K562 (cell line): Measurements from ENCODE around the gene NLRP6. TPM values are rescaled to one million over a fixed set of nuclear protein-coding genes. Genes with fewer than 3 reads are reported as not detected.

Experiments used
- ATAC-seq: fragments of 200-7000 bp; cut with Tn5 transposase; 3 replicates; pipeline ENCODE4 v1.9.1; 2020; ENCODE audit warnings: moderate library complexity
- BruUV-seq: library from RNA; stranded (reverse); fragments of 400-500 nt; replicated peaks from 2 replicates; lab custom pipeline; 2021; lab: Mats Ljungman, UMichigan
- CTCF ChIA-PET: fragments of 300-600 bp; formaldehyde crosslinking; extraction: SDS; loops from one replicate; lab custom pipeline; 2021; ENCODE audit warnings: low intra/inter-chr PET ratio; lab: Yijun Ruan, JAX
- POLR2A ChIA-PET: fragments of 300-600, 350-650 bp; sonication (Branson Sonifier 250); formaldehyde crosslinking; extraction: SDS; loops from one replicate; lab custom pipeline; 2021; ENCODE audit warnings: antibody characterized with exemption, inconsistent platforms; lab: Yijun Ruan, JAX
- DNase-seq, 4 experiments: peaks; one replicate each; pipeline versions ENCODE4 v3.0.0 to v3.0.0-alpha.2; 2011 to 2018; ENCODE audit warnings: low spot score in 3 of 4, mixed read lengths in 3 of 4; ENCODE audit errors: extremely low read depth in 1 of 4
- FAIRE-seq: peaks from 2 replicates; lab custom pipeline; 2011; peaks lifted over from hg19 to GRCh38; lab: Jason Lieb, UNC
- H2AFZ ChIP-seq: 2 replicates; pipeline ENCODE4 v1.6.0; 2011; ENCODE audit warnings: low read depth, low read length, control low read depth, inconsistent platforms
- H3K27ac ChIP-seq: fragments of 200-600 bp; 3 replicates; pipeline ENCODE4 v1.8.0; 2011; ENCODE audit warnings: low read depth, mild to moderate bottlenecking, control low read depth, inconsistent platforms, low read length, moderate library complexity, mixed read lengths; ENCODE audit errors: extremely low read depth
- H3K27me3 ChIP-seq, 2 experiments: fragments of 300-600 bp in 1 of 2; 2 replicates in 1 of 2; 3 replicates in 1 of 2; pipeline versions ENCODE4 v1.6.0 to v1.8.0; 2011; ENCODE audit warnings: inconsistent platforms in 2 of 2, low read length in 2 of 2, mild to moderate bottlenecking in 1 of 2, mixed read lengths in 1 of 2, moderate library complexity in 1 of 2; ENCODE audit not compliant: control insufficient read depth in 2 of 2, insufficient read depth in 2 of 2
- H3K36me3 ChIP-seq: fragments of 300-600 bp; 3 replicates; pipeline ENCODE4 v1.8.0; 2011; ENCODE audit warnings: mild to moderate bottlenecking, low read length, inconsistent platforms; ENCODE audit not compliant: control insufficient read depth, insufficient read depth
- H3K4me1 ChIP-seq, 2 experiments: fragments of 200-600 bp in 1 of 2; replicated peaks in 1 of 2; 2 replicates in 1 of 2; 3 replicates in 1 of 2; pipeline versions ENCODE4 v1.5.1 to v1.8.0; 2011; ENCODE audit warnings: inconsistent platforms in 2 of 2, low read length in 2 of 2, mild to moderate bottlenecking in 1 of 2, mixed read lengths in 1 of 2, moderate library complexity in 1 of 2; ENCODE audit not compliant: control insufficient read depth in 2 of 2, insufficient read depth in 2 of 2
- H3K4me2 ChIP-seq: 2 replicates; pipeline ENCODE4 v1.6.1; 2011; ENCODE audit warnings: low read length, control low read depth, inconsistent platforms, mixed read lengths; ENCODE audit not compliant: insufficient read depth
- H3K4me3 ChIP-seq: fragments of 200-600 bp; sonication (generic), shearing (Covaris generic); 2 replicates; pipeline ENCODE4 v1.5.1; 2016; ENCODE audit warnings: control low read depth, inconsistent platforms
- H3K79me2 ChIP-seq: fragments of 200-600 bp; 3 replicates; pipeline ENCODE4 v1.8.0; 2011; ENCODE audit warnings: low read length, inconsistent platforms; ENCODE audit not compliant: control insufficient read depth, insufficient read depth
- H3K9ac ChIP-seq, 2 experiments: 2 replicates each; pipeline versions ENCODE4 v1.6.0 to v1.6.1; 2011; ENCODE audit warnings: low read depth in 2 of 2, low read length in 2 of 2, control low read depth in 1 of 2, inconsistent platforms in 1 of 2, mild to moderate bottlenecking in 1 of 2, mixed read lengths in 1 of 2; ENCODE audit not compliant: insufficient read depth in 1 of 2
- H3K9me1 ChIP-seq: one replicate; pipeline ENCODE4 v1.6.0; 2011; ENCODE audit warnings: inconsistent platforms, mild to moderate bottlenecking, low read length, moderate library complexity; ENCODE audit not compliant: control insufficient read depth, insufficient read depth
- H3K9me3 ChIP-seq: replicated peaks from 2 replicates; pipeline ENCODE4 v1.5.1; 2011; ENCODE audit warnings: low read depth, low read length, inconsistent platforms; ENCODE audit not compliant: control insufficient read depth, insufficient read depth
- H4K20me1 ChIP-seq: replicated peaks from 2 replicates; pipeline ENCODE4 v1.6.1; 2011; ENCODE audit warnings: low read length, inconsistent platforms, mixed read lengths; ENCODE audit not compliant: control insufficient read depth, insufficient read depth
- CEBPG ChIP-seq, 3 experiments: fragments of 200-800 bp in 1 of 3; sonication (Bioruptor generic) in 1 of 3; sonication (generic) in 1 of 3; formaldehyde crosslinking in 1 of 3; IDR thresholded peaks in 2 of 3; conservative IDR thresholded peaks in 1 of 3; 2 replicates each; pipeline versions ENCODE4 v1.6.1 to v1.8.0; 2016 to 2022; ENCODE audit warnings: missing compliant biosample characterization in 2 of 3, missing genetic modification characterization in 2 of 3, mild to moderate bottlenecking in 1 of 3, missing genetic modification reagents in 1 of 3
- CSDE1 ChIP-seq, 2 experiments: fragments of 450-650 bp; IDR thresholded peaks; 2 replicates each; pipeline ENCODE4 v1.6.1; 2016; ENCODE audit warnings: mild to moderate bottlenecking in 1 of 2
- DPF2 ChIP-seq: fragments of 450-650 bp; IDR thresholded peaks from 2 replicates; pipeline ENCODE4 v1.6.1; 2016
- SRSF1 ChIP-seq: fragments of 200-400 bp; formaldehyde crosslinking; IDR thresholded peaks from 2 replicates; pipeline ENCODE4 v1.6.1; 2017; ENCODE audit warnings: mild to moderate bottlenecking, low read depth, low read length, moderate library complexity
- ZEB2 ChIP-seq: fragments of 450-650 bp; IDR thresholded peaks from 2 replicates; pipeline ENCODE4 v1.6.1; 2016
- WGBS: fragments of 100-300 bp; shearing (Covaris generic); methylation state at CpG from one replicate; pipeline ENCODE4 v1.1.6; 2016; ENCODE audit warnings: low coverage, mixed read lengths; ENCODE audit not compliant: insufficient coverage; ENCODE audit errors: missing lambda C conversion rate; 5-methylcytosine and 5-hydroxymethylcytosine counted together
- in situ Hi-C: fragments of 300-500 bp; cut with MboI; formaldehyde crosslinking; loops from 4 replicates; pipeline ENCODE4 v1.15.0; 2018; ENCODE audit warnings: inconsistent platforms, mixed read lengths
- intact Hi-C: fragments of 100-400 bp; cut with micrococcal nuclease; formaldehyde crosslinking; loops from 2 replicates; pipeline ENCODE4 v1.14.2; 2022
- polyA plus RNA-seq, 8 experiments: library from polyadenylated mRNA; depleted of rRNA in 4 of 8; stranded (reverse) in 5 of 8; unstranded in 3 of 8; fragments of >200 nt; fragmentation: Nextera tagmentation in 2 of 8; fragmentation: Illumina TruSeq in 1 of 8; extraction: Ambion mirVana in 2 of 8; extraction: Trizol in 1 of 8; gene quantifications; 2 replicates each; pipeline versions ENCODE4 v1.2.1 to v1.2.3, GENCODE V29; 2011 to 2014; ENCODE audit warnings: inconsistent platforms in 1 of 8, missing spikeins in 1 of 8
- total RNA-seq, 7 experiments: library from RNA; depleted of rRNA in 6 of 7; stranded (reverse); fragments of >200 nt in 6 of 7; fragmentation: Illumina TruSeq in 2 of 7; extraction: Trizol in 2 of 7; gene quantifications; 2 replicates each; pipeline versions ENCODE4 v1.2.1 to v1.2.3, GENCODE V29; 2011 to 2021; ENCODE audit warnings: low replicate concordance in 1 of 7
- TF ChIP-seq, protein P1 (sequence below): fragments of 450-650 bp; formaldehyde crosslinking; IDR thresholded peaks from 2 replicates; pipeline ENCODE4 v1.4.0; 2020; ENCODE audit warnings: mild to moderate bottlenecking, moderate library complexity
- TF ChIP-seq, protein P2 (sequence below): fragments of 450-650 bp; IDR thresholded peaks from 2 replicates; pipeline ENCODE4 v1.6.1; 2017; ENCODE audit warnings: antibody characterized with exemption
- TF ChIP-seq, protein P3 (sequence below): fragments of 150-350 bp; IDR thresholded peaks from 2 replicates; pipeline ENCODE4 v1.6.1; 2014; ENCODE audit warnings: low read depth, mild to moderate bottlenecking, low read length, borderline replicate concordance

Gene NLRP6
- total and polyA plus RNA-seq, 9 of the 15 experiments (the other 6 are each of a cell fraction or from before 2014, with no cell fraction given), result 0.03 to 0.18 (median 0.15) TPM; not detected in 5

DNA sequence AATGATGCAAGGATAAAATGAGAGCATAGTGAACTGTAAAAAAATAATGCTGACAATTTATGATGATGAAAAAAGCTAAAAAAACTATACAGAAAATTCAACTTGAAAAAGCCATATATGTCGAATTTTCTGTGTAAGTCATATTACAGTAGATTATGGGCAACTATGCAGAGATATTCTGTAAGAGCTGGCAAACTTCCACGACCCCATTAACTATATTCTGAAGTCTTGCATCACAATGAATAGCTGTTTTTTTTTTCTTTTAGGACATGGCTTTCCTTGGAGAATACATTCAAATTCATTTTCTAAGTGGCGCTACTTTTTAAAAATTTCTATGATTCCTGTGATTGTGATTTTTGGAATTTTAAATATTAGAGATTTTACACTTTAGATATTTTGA is 23.0 kb upstream of the NLRP6 start:
- no peak for ATAC-seq
- no peaks in the 10 kb centered on the region for H3K27me3 ChIP-seq
- no peaks in the 10 kb centered on the region for H3K79me2 ChIP-seq
- 32% methylated on average over 3 of the region's 3 CpGs for WGBS
- H3K9ac ChIP-seq, result no peak overlapping the region
- H3K4me2 ChIP-seq, result no peak overlapping the region
- TF ChIP-seq CEBPG (CRISPR knock-in tag; IDR thresholded peaks at IDR 0.05), result no peak
- peak in 1 of 2 experiments; percentile 13; a peak in 2 of 4 replicates for TF ChIP-seq CEBPG (tag; conservative IDR thresholded peaks at IDR 0.05 in 1 of 2, IDR thresholded peaks at IDR 0.05 in 1 of 2)
- TF ChIP-seq, protein P1, sequence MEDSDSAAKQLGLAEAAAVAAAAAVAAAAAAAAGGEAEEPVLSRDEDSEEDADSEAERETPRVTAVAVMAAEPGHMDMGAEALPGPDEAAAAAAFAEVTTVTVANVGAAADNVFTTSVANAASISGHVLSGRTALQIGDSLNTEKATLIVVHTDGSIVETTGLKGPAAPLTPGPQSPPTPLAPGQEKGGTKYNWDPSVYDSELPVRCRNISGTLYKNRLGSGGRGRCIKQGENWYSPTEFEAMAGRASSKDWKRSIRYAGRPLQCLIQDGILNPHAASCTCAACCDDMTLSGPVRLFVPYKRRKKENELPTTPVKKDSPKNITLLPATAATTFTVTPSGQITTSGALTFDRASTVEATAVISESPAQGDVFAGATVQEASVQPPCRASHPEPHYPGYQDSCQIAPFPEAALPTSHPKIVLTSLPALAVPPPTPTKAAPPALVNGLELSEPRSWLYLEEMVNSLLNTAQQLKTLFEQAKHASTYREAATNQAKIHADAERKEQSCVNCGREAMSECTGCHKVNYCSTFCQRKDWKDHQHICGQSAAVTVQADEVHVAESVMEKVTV (CRISPR knock-in tag), result no peak
- TF ChIP-seq, all 486 proteins: peak for 1
- Histone ChIP-seq H3K4me1 (peaks cover 13 to 19% of the 10 kb centered on the region in 2 experiments), H4K20me1 (no peaks in the 10 kb centered on the region), H3K4me3 (no peak overlapping the region), H3K27ac (no peak overlapping the region), H3K36me3 (peaks cover 38% of the 10 kb centered on the region), H3K9me1 (no peaks in the 10 kb centered on the region), H3K9me3 (no peaks in the 10 kb centered on the region), H2AFZ (no peak overlapping the region)
- CTCF ChIA-PET, result no interaction called here
- FAIRE-seq (no peak), DNase-seq (no peak)
- intact Hi-C loops, result no loop called here
- in situ Hi-C loops, result no loop called here
- POLR2A ChIA-PET, result interaction anchor here (0.6 to 1.1 kb wide), 3 partner anchors 11 to 195 kb away, joined by 3 to 4 read pairs (median 3); partner anchors contain the start of gene PTDSS2
- no TSS peak for BruUV-seq

DNA sequence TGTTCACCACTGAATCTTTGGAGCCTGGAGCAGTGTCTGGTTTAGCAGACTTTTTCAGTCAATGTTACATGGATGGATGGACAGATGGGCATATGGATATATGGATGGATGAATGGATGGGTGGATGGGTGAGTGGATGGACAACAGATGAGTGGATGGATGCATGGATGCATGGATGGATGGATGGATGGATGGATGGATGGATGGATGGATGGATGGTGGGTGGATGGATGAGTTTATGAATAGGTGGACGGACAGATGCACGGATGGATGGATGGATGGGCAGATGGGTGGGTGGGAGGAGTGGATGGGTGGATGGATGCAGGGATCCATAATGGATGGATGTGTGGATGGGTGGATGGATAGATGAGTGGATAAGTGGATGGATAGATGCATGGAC is 22.4 kb upstream of the NLRP6 start:
- H3K4me2 ChIP-seq, result no peak overlapping the region
- no peak for DNase-seq
- no peaks in the 10 kb centered on the region for H3K79me2 ChIP-seq
- H3K4me3 ChIP-seq, result no peak overlapping the region
- in situ Hi-C loops, result no loop called here
- CTCF ChIA-PET, result no interaction called here
- no peak overlapping the region for H3K9ac ChIP-seq
- peaks cover 32% of the 10 kb centered on the region for H3K36me3 ChIP-seq
- intact Hi-C loops, result no loop called here
- ATAC-seq, result no peak
- no peaks in the 10 kb centered on the region for H3K9me1 ChIP-seq
- H3K4me1 ChIP-seq, result peaks cover 13 to 19% of the 10 kb centered on the region in 2 experiments
- no peak for FAIRE-seq
- H3K27me3 ChIP-seq, result no peaks in the 10 kb centered on the region
- WGBS, result 84% methylated on average over 2 of the region's 2 CpGs
- H2AFZ ChIP-seq, result no peak overlapping the region
- no TSS peak for BruUV-seq
- no peaks in the 10 kb centered on the region for H4K20me1 ChIP-seq
- POLR2A ChIA-PET, result interaction anchor here (0.6 to 1.1 kb wide), 2 partner anchors 11 to 194 kb away, joined by 3 to 4 read pairs; partner anchors contain the start of gene PTDSS2
- H3K27ac ChIP-seq, result no peak overlapping the region
- H3K9me3 ChIP-seq, result no peaks in the 10 kb centered on the region
- TF ChIP-seq SRSF1 (no peak), DPF2 (no peak), ZEB2 (no peak), CSDE1 (IDR thresholded peaks at IDR 0.05) (no peak)
- TF ChIP-seq, protein P2, sequence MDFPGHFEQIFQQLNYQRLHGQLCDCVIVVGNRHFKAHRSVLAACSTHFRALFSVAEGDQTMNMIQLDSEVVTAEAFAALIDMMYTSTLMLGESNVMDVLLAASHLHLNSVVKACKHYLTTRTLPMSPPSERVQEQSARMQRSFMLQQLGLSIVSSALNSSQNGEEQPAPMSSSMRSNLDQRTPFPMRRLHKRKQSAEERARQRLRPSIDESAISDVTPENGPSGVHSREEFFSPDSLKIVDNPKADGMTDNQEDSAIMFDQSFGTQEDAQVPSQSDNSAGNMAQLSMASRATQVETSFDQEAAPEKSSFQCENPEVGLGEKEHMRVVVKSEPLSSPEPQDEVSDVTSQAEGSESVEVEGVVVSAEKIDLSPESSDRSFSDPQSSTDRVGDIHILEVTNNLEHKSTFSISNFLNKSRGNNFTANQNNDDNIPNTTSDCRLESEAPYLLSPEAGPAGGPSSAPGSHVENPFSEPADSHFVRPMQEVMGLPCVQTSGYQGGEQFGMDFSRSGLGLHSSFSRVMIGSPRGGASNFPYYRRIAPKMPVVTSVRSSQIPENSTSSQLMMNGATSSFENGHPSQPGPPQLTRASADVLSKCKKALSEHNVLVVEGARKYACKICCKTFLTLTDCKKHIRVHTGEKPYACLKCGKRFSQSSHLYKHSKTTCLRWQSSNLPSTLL, result no peak
- TF ChIP-seq, protein P3, sequence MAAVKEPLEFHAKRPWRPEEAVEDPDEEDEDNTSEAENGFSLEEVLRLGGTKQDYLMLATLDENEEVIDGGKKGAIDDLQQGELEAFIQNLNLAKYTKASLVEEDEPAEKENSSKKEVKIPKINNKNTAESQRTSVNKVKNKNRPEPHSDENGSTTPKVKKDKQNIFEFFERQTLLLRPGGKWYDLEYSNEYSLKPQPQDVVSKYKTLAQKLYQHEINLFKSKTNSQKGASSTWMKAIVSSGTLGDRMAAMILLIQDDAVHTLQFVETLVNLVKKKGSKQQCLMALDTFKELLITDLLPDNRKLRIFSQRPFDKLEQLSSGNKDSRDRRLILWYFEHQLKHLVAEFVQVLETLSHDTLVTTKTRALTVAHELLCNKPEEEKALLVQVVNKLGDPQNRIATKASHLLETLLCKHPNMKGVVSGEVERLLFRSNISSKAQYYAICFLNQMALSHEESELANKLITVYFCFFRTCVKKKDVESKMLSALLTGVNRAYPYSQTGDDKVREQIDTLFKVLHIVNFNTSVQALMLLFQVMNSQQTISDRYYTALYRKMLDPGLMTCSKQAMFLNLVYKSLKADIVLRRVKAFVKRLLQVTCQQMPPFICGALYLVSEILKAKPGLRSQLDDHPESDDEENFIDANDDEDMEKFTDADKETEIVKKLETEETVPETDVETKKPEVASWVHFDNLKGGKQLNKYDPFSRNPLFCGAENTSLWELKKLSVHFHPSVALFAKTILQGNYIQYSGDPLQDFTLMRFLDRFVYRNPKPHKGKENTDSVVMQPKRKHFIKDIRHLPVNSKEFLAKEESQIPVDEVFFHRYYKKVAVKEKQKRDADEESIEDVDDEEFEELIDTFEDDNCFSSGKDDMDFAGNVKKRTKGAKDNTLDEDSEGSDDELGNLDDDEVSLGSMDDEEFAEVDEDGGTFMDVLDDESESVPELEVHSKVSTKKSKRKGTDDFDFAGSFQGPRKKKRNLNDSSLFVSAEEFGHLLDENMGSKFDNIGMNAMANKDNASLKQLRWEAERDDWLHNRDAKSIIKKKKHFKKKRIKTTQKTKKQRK, result no peak
